Measurements from ENCODE around the gene ATP1A3.
"Not testable (repeated sequence)": the region's sequence is repeated elsewhere in the genome, so short reads cannot be mapped to it uniquely, and the experiment has no call there.

ATP1A3 gene

DNA sequence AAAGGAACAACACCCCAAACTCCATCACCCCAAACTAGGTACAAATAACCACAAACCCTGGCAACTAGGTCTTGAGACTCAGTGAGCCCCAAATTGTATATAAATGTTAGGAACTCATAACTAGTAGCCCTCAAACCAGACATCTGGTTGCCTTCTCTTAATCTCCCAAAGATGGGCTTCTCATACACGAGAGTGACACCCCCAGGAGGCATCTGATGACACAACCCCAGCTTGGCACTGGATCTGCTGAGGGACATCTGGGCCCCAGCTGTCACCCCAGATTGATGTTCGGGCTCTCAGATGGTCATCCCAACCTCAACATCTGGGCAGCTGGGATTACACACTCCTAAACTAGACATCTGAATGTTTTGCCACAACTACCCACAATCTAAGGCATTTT lies 49.7 kb downstream of the ATP1A3 start:
- DNase-seq, result no peak

DNA sequence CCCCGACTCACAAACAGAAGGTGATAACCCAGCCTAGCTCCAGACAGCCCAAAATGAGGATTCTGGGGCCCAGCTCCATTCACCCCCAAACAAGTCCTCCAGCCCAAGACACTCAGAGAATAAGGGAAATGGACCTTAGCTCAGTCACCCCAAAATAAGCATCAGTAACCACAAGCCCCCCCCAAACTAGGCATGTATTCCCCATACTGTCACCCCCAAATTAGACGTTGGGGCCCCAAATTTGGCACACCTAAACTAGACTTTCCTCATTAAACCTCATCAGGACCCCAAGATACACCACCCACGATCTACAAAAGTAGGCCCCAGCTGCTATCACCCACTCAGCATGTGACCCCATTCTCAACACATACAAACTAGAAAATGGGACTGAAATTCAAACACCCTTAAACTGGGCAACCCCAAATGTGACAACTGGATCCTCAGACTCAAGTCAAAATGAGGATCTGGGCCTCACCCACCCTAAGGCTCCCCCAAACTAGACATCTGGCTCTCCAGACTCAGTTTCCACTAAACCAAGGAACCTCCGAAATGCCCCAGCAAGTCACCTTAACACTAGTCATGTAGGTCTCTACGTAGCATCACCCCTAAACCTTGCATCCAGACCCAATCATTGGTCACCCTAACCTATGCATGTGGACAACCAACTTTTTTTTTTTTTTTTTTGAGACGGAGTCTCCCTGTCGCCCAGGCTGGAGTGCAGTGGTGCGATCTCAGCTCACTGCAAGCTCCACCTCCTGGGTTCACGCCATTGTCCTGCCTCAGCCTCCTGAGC lies 52.4 kb downstream of the ATP1A3 start:
- no peak for DNase-seq

DNA sequence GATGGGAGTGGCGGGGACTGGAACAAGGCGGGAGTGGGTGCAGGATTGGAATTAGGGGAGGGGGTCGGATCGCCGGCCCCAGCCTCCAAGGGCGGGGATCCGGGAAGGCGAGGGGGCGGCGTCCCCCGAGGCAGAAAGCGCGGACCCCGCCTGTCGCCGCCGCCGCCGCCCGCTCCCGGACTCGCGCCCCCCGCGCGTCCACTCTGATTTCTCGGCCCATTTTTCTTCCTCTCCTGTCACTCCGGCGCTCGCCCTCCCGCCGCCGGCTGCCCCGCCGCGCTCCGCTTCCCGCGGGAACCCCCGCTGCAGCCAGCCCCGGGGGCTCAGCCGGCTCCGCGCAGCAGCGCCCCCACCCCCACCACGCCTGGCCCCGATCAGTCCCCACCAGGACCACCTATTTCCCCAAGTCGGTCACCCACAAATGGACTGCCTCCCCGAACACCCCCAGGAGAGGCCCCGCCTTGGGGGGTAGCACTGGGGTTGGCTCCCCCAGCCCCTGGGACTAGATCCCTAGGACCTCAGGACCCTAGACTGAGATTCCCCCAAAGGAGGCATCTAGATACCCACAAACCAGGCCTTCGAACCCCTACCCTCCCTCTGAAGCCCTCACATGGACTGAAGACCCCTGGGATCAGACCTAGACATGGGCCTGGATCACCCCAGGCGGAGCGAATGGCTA lies 53.2 kb downstream of the ATP1A3 start:
- DNase-seq, result no peak

DNA sequence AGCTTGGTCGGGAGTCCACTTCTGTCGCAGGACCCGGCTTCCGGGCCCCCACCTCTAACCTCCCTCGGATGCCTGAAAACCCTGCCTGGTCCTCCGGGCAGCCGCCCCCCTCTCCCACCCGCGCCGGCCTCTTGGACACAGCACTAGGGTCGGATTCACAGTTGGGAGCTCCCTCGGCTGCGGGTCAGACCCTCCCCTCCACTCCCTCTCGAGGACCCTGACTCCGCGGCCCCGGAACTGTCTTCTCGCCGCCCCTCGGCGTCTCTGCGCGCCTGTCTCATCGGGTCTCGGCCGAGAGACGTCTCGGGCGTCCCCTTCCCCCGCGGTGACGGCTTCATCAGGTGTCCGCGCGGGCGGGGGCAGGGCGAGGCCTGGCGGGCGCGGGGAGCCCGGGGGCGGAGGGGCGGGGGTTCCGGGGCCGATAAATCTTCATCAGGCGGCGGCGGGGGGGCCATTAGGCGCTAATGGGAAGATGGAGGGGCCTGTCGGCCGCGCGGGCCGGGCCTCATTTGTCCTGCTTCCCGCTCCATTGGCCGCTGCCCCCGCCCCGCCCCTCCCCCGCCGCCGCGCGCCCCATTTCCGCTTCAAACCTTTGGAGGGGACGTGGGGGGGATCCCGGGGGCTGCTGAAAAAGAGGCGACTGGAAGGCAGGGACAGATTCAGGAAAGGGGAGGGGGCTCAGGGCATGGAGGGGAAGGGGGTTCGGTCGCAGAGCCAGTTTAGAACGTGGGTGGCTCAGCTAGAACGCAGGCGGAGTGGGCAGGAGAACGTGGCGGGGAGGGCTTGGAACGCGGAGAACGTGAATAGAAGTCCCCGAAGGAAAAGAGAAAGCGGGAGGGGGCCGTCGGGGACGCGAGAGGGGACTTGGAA lies 53.9 kb downstream of the ATP1A3 start:
- no peak for DNase-seq

DNA sequence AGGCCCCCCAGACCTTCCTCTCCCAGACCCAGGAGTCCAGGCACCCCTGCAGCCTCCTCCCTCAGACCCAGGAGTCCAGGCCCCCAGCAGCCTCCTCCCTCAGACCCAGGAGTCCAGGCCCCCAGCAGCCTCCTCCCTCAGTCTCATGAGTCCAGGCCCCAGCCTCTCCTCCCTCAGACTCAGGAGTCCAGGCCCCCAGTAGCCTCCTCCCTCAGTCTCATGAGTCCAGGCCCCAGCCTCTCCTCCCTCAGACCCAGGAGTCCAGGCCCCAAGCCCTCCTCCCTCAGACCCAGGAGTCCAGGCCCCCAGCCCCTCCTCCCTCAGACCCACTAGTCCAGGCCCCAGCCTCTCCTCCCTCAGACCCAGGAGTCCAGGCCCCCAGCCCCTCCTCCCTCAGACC lies 54.8 kb downstream of the ATP1A3 start:
- DNase-seq, result not testable (repeated sequence)

DNA sequence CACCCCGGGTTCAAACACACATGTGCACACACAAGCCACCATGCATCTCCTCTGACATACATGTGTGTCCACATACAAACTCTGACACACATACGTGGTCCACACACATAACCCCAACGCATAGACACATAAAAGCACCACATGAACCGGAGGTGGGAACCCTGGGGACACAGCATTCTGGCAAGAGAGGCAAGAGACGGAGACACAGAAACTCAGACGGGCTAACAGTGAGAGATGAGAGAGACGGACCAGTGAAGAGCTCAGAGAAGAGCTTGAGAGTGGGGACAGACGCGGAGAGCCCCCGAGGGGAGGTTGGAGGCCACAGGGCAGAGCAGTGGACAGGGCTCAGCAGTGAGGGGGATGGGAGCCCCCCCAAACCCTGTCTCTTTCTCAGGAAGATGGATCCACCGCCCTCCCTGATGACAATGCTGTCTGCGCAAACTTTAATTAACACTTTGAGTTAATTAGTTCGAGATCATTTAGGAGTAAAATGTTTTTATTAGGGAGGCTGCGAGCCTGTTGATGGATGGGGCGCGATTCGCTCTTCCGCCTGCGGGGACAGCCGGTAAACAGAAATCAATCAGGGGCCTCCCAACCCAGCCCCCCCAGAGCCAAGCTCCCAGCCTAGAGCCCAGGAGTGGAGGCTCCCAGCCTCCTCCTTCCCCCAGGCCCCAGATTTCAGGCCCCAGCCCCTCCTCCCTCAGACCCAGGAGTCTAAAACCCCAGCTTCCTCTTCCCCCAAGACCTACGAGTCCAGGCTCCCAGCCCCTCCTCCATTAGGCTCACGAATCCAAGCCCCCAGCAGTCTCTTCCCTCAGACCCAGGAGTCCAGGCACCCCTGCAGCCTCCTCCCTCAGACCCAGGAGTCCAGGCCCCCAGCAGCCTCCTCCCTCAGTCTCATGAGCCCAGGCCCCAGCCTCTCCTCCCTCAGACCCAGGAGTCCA lies 56.2 kb downstream of the ATP1A3 start:
- DNase-seq, result no peak

DNA sequence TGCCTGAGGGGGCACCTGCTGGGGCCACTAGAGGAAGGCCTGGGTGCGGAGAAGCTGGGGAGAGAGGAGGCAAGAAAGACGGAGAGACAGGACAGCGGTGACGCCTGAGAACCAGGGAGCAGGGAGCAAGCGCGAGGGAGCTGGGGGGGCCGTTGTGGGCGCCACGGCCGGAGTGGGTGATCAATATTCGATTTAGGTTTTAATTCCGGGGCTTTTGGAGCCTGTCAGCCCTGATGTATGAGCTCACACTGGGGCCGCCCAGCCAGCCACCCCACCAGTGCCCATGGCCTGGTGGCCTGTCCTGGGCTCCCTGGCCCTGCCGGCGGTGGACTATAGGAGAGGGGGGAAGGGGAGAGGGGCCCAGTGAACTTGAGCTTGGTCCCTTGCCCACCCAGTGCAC lies 57.1 kb downstream of the ATP1A3 start:
- no peak for DNase-seq

DNA sequence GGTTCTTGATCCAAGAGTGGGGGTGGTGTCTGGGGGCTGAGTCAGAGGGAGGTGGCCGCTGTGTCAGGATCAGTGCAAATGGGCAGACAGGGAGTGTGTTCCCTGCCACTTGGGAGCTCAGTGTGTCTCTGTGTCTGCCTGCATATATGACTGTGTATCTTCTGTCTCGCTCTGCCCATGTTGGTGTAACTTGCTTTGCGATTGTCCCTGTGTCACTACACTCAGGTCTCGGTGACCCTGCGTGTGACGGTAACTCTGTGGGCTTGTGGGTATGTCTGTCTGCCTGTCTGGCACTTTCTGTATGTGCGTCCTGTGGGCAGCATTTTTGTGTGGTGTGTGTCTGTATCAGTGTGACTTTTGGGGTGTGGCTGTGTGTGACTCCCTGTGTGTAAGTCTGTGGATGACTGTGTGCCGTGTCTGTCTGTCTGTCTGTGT lies 57.6 kb downstream of the ATP1A3 start:
- DNase-seq, result no peak

DNA sequence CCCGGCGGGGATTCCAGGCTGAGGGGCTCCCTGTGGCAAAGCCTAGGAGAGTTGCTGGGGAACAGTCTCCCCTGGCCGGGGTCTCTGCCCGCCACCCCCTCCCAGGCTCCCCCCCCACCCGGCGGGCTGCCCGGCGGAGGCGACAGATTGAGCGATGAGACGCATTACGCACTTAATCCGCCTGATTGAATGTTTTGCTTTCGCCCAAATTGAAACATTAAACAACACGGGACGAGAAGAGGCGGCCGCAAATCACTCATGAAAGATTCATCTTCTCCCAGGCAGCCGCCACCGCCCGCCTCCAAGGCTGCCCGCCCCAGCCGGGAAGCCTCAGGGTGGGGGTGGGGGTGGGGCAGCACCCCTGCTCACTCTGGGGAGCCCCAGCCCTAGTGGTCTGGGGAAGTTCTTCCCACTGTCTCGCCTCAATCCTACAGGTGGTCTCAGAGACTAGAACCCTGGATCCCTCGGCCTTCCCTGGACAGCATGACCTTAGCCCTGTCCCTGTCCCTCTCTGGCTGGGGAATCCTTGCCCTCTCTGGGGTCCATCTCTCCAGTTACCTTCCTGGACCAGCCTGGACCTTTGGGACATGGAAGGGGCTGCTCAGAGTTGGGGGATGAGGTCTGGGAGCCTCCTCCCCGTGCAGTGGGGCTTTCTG lies 58.1 kb downstream of the ATP1A3 start:
- no peak for DNase-seq

DNA sequence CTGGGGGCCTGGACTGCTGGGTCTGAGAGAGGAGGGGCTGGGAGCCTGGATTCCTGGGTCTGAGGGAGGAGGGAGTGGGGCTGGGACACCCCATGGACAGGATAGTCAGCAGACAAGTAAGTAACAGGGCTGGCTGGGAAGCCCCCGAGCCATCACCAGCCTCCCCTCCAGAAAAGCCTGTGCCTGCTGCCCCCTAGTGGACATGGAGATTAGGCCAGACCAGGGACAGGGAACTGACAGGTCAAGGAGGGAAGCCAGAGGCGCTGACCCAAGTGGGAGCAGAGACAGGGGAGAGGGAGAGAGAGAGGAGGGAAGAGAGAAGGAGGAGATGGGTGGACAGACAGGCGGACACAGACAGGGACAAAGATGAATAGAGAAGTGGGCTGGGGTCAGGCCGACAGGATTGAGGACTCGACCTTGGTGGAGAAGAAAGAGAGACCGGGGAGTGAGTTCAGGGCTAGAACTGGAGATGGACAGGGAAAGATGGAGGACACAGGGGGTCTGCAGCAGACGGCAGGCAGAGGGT lies 59.1 kb downstream of the ATP1A3 start:
- DNase-seq, result peak; percentile 81

DNA sequence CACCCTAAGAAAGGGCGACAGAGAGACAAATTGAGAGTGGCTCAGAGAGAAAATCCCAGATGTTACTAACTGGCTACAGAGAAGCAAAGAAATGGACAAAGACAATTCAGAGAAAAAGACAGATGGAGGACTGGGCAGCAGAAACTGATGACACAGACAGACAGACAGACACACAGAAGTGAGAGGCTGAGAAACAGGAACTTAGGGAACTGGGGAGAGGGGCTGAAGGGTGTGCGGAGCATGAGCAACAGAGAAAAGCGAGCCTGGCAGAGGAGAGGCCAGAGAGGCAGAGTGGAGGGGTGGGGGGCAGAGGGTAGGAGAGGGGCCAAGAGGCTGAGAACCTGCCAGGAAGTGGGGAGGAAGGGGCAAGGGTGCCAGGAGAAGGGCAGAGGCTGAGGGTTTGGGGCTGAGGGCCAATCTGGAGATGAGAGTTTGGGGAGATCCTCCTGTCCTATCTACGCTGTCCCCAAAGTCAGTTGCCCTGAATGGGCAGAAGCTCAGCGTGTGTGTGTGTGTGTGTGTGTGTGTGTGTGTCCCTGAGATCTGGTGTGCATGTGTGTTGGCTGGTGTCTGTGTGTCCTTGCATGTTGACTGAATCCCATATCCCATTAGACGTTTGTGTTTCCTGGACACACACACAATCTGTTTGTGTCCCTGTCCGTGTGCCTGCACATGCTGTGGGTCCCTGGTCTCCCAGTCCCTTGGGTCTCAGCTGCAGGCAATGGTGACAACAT lies 60.2 kb downstream of the ATP1A3 start:
- no peak for DNase-seq

DNA sequence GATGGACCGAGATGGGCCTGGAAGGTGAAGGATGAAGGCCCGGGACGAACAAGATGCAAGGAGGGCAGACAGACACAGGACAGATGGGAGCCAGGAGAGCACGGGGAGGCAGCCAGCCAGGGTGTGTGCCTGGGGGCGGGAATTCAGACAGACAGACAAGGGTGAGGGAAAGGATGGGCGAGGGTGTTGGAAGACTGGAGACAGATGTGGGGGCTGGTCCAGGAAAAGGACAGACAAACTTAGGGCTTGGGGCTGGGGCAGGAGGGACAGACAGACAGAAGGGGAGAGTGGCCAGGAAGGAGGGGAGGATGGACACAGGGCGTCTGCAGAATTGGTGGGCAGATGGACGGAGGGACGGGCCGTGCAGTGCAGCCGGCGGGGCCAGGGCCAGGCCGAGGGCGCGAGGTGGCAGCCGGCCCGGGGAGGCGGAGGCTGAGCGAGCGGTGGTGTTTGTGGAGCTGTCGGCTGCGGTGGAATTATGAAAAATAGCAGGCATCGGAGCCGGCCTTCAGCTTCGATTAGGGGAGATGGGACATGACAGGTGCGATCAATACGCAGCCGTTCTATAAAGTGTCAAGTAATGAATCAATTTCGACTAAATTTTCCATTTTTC lies 61.2 kb downstream of the ATP1A3 start:
- no peak for DNase-seq

DNA sequence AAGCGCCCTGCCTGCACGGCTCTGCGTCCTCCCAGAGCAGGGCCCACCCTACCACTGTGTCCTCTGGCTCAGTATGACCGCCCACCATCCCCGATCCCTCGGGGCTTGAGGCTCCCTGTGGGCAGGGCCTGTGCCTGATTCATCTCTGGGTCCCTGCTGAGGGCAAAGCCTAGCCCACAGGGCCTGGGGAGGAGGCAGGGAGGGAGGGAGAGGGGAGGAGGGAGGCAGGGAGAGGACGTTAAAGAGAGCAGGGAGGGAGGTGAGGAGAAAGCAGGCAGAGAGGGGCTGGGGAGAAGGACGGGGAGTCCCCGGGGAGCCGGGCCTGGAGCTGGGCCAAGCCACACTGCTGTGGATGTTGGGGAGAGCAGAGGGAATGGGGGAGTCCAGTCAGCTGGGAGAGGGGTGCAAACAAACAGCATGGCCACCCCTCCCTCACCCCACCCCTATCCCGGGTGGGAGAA lies 61.7 kb downstream of the ATP1A3 start:
- no peak for DNase-seq

DNA sequence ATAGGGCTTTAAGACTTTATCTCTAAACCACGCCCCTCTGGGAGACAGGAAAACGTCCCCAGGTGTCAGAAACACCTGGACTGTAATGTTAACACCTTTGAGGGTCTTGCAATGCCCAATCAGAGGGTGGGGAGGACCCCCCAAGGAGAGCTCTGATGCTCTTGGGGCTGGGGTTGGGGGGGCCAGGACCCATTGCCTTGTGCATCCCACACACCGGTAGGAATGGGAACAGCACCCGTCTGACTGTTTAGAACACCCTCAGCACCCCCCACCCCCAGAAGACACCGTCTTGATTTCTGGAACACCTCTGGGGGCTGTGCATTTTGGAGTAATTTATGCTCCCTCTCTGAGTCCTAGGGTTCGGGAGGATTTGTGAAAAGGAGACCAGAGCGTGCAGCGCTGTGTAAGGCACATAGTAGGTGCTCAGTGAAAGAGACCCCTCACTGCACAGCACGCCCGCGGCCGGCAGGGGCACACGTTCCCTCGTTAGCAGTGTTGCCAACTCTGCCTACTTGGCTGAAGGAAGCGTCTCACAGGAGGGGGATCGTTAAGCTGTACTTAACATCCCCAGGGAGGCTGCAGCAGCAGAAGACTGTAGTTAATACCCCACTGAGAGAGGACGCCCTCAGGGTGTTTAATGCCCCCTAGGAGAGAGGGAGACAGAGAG lies 63.0 kb downstream of the ATP1A3 start:
- no peak for DNase-seq

DNA sequence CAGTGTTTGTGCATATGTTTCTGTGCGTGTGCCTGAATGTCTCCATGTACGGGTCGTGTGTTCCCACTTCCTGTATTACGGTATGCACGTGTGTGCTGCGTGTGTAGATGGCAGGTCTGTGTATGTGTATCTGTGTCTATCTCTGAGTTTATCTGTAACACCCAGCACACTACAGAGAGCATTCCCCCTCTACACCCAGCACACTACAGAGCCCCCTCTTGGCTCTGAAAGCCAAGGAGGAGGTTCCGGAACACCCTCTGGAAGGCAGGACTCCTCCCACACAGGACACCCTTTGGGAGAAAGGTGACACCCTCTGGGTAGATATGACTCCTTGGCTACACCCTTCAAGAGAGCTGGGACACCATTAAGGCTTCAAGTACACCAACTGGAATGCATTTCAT lies 63.7 kb downstream of the ATP1A3 start:
- DNase-seq, result no peak

DNA sequence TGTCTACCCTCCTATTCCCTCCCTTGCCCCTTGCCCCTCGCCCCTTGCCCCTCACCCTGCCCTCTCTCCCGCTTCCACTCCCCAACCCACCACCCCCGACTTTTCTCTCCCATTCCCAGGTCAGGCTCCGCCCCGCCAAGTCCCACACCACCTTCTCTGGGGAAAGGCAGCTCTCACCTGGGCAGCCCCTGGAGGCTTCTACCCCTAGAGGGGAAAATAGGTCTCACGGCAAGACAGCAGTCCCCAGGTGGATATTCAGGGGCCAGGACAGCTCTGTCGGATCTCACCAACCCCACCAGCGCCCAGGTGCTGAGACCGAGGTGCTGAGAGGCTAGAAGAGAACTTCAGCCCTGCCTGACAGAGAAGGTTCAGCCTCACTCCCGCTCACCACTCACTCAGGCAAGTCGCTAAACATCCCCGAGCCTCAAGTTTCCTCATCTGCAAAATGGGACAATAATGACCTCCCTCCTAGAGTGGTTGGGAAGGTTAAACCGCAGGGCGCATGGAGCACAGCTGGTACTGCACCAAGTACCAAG lies 64.4 kb downstream of the ATP1A3 start:
- DNase-seq, result no peak

DNA sequence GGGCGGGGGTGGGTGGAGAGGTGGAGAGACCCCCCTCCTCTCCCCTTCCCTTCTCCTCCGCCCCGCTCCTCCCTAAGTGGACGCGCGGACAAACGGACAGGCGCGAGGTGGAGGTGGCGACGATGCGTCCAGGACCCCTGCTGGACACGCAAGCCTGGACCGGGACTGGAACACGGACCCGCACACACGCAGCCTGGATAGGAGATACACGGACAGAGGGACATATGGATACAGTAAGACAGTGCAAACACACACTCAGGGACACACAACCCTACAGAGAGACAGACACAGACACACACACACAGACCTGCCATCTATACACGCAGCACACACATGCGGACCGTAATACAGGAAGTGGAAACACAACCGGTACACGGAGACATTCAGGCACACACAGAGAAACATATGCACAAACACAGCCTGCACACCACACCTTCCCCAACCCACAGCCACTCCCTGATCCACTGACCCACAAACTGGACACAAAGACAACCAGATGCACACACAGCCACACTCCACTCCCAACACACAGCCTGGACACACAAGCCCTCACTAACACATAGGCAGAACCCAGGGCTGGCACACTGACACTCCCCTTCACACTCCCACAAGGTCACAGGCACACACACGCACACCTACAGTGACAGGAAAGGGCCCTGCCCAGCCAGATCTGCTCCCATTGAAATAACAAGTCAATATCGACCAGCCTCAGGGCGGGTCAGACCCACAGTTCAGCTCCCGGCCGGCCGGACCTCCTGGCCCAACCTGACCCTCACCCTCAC lies 65.1 kb downstream of the ATP1A3 start:
- DNase-seq, result no peak

DNA sequence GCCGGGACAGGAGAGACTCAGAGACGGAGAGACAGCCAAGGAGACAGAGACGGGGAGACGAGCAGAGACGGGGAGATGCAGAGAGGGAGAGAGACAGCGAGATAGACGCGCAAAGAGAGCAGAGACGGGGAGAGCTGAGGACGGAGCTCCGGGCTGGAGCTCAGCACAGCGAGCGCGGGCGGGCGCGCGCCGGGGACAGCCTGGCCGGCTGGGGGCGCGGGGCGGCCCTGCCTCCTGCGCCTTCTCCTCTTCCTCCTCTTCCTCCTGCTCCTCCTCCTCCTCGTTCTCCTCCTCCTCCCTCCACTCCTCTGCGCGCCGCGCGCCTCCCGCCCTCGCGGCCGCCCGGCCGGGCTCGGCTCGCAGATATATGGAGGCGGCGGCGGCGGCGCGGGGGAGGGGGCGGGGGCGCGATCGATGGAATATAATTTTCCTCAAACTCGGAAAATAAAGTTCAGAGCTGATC lies 65.8 kb downstream of the ATP1A3 start, which contains the start of gene ERFL:
Gene ERFL, minus strand, starts transcription at position 229 of the 463 bp plus-strand sequence. CDS start 15,530 bp downstream, outside the sequence.
- no peak for DNase-seq
